Thymus (tissue), 11 donors: ENCODE results near the gene PACC1. TPM values are rescaled to one million over a fixed set of nuclear protein-coding genes. Genes with fewer than 3 reads are reported as not detected.
A peak's percentile ranks its signal among the peaks of the same experiment; 100 is the strongest.

Source experiments
- DNase-seq, 9 donors: peaks; one replicate each; pipeline ENCODE4 v3.0.0-alpha.2; 2013; ENCODE audit warnings: low spot score in 9 of 9, low read depth in 6 of 9, missing footprints in 1 of 9
- H3K27ac ChIP-seq, 2 donors: one replicate each; pipeline ENCODE4 v1.5.1; 2013; ENCODE audit warnings: control low read depth in 1 of 2, low read depth in 1 of 2, low read length in 1 of 2, mild to moderate bottlenecking in 1 of 2, moderate library complexity in 1 of 2
- H3K27me3 ChIP-seq, 2 donors: one replicate each; pipeline ENCODE4 v1.5.1; 2013; ENCODE audit warnings: low read length in 1 of 2; ENCODE audit not compliant: control insufficient read depth in 2 of 2, insufficient read depth in 1 of 2
- H3K36me3 ChIP-seq, 2 donors: one replicate each; pipeline ENCODE4 v1.5.1; 2013; ENCODE audit warnings: low read length in 1 of 2, mild to moderate bottlenecking in 1 of 2, moderate library complexity in 1 of 2; ENCODE audit not compliant: control insufficient read depth in 2 of 2, insufficient read depth in 2 of 2
- H3K4me1 ChIP-seq, 2 donors: one replicate each; pipeline ENCODE4 v1.5.1; 2013; ENCODE audit warnings: low read length in 2 of 2; ENCODE audit not compliant: control insufficient read depth in 2 of 2, insufficient read depth in 2 of 2
- H3K4me3 ChIP-seq, 2 donors: one replicate each; pipeline ENCODE4 v1.5.1; 2013; ENCODE audit warnings: low read length in 2 of 2, control low read depth in 1 of 2, mild to moderate bottlenecking in 1 of 2
- H3K9me3 ChIP-seq, 2 donors: one replicate each; pipeline ENCODE4 v1.5.1; 2013; ENCODE audit warnings: low read length in 1 of 2, mild to moderate bottlenecking in 1 of 2; ENCODE audit not compliant: control insufficient read depth in 2 of 2, insufficient read depth in 1 of 2
- WGBS: extraction: QIAGEN DNeasy Blood & Tissue Kit; methylation state at CpG from one replicate; pipeline ENCODE4 v1.1.7; 2013; 5-methylcytosine and 5-hydroxymethylcytosine counted together
- polyA plus RNA-seq: library from polyadenylated mRNA; stranded (reverse); fragments of 200-250 nt; gene quantifications from one replicate; pipeline ENCODE4 v1.2.3, GENCODE V29; 2013
- total RNA-seq: library from RNA; stranded (reverse); fragments of 120-200 nt; gene quantifications from one replicate; pipeline ENCODE4 v1.2.4, GENCODE V29; 2013
- donor health status: healthy.

Gene PACC1
- total and polyA plus RNA-seq, 2 donors, result 13.7 to 17.1 TPM

DNA sequence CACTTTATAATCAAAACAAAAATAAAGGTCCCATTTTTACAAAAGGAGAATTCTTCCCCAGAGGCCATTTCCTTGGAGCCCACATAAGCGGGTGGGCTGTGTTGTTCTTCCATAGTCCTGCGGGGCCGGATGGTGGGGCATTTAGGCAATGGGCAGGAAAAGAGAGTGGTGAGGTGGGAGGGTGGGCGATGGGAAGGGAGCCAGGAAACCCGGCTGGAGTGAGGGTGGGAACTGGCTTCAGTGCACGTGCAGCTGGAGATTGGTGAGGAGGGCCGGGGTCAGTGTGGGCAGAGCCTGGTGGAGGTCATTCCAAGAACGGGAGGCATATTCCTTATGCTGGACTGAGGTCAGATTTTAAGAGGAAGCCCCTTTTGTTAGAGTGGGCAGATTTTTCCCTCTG lies 31.6 kb upstream of the PACC1 start:
- no peak for DNase-seq
- WGBS, result 96% methylated on average over 8 of the region's 8 CpGs

DNA sequence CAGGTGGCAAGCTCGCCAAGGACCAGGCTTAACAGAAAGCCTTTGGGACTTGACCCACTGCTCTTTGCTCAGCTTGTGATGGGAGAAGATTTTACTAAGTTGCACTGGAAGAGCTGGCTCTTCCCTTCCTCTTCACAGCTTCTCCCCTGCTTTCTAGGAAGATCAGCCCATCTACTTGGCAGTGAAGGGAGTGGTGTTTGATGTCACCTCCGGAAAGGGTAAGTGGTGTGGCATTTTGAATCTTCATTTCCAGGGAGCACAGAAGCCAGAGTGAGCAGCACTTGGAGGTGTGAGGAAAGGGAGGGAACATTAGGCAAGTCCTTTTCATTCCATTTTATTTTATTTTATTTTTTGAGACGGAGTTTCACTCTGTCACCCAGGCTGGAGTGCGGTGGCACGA lies 27.7 kb upstream of the PACC1 start:
- no peak for DNase-seq
- H3K9me3 ChIP-seq, result no peaks in the 10 kb centered on the region
- H3K27me3 ChIP-seq, result no peaks in the 10 kb centered on the region
- 98% methylated on average over 5 of the region's 5 CpGs for WGBS
- peaks cover 6 to 13% of the 10 kb centered on the region in 2 donors for H3K36me3 ChIP-seq
- H3K27ac ChIP-seq, result no peak overlapping the region
- no peak overlapping the region for H3K4me3 ChIP-seq
- H3K4me1 ChIP-seq, result no peaks in the 10 kb centered on the region

More for the DNA sequence above, 31.6 kb upstream of the PACC1 start:
- Histone ChIP-seq H3K4me1 (no peaks in the 10 kb centered on the region), H3K4me3 (no peak overlapping the region), H3K27ac (no peak overlapping the region), H3K27me3 (no peaks in the 10 kb centered on the region), H3K9me3 (no peaks in the 10 kb centered on the region), H3K36me3 (peaks cover 6 to 16% of the 10 kb centered on the region in 2 donors)

DNA sequence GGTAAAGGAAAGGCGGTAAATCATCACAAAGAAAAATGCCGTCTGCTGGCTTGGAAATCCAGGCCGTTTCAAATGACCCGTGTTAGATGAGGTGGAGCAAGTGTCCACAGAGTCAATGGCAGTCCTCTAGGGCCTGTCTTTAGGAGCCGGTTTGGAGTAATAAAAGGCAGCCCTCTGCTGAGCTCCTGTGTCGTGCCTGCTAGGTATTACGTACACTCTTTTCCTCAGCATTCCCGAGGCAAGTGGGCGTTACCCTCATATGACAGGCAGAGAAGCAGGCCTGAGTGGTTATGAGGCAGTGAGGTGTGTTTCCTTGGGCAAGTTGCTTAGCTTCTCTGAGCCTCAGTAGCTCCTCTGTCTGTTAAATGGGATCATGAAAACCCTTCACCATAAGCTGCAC lies 25.7 kb upstream of the PACC1 start:
- no peak for DNase-seq
- no peak overlapping the region for H3K27ac ChIP-seq
- H3K27me3 ChIP-seq, result no peaks in the 10 kb centered on the region
- H3K36me3 ChIP-seq, result peaks cover 0 to 3% of the 10 kb centered on the region in 2 donors
- WGBS, result 95% methylated on average over 9 of the region's 9 CpGs
- H3K9me3 ChIP-seq, result no peaks in the 10 kb centered on the region
- H3K4me3 ChIP-seq, result no peak overlapping the region
- no peaks in the 10 kb centered on the region for H3K4me1 ChIP-seq

DNA sequence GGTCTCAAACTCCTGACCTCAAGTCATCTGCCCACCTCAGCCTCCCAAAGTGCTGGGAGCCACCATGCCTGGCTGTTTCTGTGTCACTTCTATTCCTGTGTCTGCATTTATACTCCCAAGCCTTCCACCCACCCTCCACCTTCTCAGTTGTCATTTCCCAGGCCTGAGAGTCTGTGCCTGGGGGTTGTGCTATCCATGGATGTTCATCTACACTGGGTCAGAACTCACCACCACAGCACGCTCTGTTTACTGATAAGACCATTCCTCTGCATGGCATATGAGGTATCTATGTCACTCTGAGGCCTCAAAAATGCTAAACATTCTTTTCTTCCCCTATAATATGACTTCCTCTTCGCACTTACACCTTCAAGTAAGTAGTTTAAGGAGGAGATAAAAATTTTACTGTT lies 24.1 kb upstream of the PACC1 start:
- Histone ChIP-seq H3K9me3 (no peaks in the 10 kb centered on the region), H3K27me3 (no peaks in the 10 kb centered on the region), H3K36me3 (no peaks in the 10 kb centered on the region), H3K27ac (no peak overlapping the region), H3K4me1 (peaks cover 2 to 5% of the 10 kb centered on the region in 2 donors), H3K4me3 (no peak overlapping the region)
- DNase-seq, result no peak
- WGBS, result over 99% methylated on average over 2 of the region's 2 CpGs

DNA sequence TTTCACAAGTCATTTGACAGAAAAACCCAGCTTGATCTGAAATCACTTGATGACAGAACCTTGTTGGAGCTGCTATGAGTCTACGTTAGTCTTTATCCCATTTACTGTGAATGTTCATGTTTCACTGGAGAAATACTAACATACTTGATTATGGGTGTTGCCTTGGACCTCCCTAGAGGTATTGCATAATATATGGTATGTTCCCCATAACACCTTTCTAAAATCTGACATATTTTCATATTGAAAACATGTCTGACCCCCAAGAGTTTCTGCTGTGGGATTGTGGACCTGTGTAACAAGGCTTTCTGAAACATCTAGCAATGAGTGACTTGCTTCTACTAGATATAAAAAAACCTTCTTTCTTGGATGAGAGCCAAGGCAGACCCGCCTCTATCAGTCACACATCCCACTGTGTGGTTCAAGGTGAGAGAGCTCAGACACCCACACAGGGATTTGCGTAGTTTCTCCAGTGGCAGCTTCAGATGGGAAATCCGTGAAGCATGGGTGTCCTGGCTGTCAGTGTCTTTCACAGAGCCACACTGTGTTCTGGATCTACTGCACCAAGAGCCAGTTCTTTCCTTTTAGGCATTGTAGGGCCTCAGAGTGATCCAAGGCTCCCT lies 22.6 kb upstream of the PACC1 start:
- Histone ChIP-seq H3K4me3 (no peak overlapping the region), H3K9me3 (no peaks in the 10 kb centered on the region), H3K4me1 (peaks cover 8 to 12% of the 10 kb centered on the region in 2 donors), H3K27ac (no peak overlapping the region), H3K27me3 (no peaks in the 10 kb centered on the region), H3K36me3 (no peaks in the 10 kb centered on the region)
- 91% methylated on average over 4 of the region's 4 CpGs for WGBS
- DNase-seq, result no peak

GRCh38 chr1:212434992-212435391 lies 20.3 kb upstream of the PACC1 start:
- 97% methylated on average over 4 of the region's 4 CpGs for WGBS
- Histone ChIP-seq H3K4me3 (no peak overlapping the region), H3K27ac (no peak overlapping the region), H3K27me3 (no peaks in the 10 kb centered on the region), H3K4me1 (peaks cover 8 to 18% of the 10 kb centered on the region in 2 donors), H3K9me3 (no peaks in the 10 kb centered on the region), H3K36me3 (no peaks in the 10 kb centered on the region)
- DNase-seq, result no peak

DNA sequence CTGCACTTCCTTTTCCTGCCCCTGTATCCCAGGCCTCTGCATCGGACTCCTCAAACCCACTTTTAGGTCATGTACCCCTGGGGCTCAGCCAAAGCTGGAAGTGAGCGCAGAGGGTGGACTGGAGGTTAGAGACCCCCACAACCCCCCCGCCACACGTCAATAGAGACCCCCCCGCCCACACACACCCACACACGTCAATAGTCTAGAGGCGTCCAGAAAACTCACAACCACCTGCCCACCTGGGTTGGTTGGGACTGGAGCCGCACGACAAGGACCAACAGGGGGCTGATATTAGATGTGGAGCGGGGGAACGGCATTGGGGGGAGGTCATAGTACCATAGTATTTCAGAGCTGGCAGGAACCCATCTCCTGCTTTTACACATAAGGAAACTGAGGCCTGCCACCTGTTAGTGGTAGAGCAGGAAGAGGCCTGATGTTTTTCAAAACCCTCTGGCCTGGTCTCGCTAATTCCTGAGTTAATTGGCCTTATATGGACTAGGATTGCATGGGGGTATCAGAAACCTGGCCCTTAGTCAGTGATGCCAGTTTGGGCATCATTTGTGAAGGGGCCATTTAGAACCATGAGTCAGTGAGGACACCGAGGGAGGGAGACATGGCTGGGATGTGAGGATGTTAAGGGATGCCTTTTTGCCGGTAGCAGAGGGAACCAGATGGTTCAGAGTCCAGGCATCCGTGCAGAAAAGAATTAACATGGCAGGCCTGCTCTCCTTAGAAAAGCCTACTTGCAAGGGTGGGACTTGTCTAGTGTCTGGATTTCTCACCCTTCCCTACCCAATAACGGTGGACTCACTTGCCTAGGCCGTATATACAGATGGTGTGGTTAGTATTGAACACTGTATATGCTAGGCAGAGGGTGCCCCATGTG lies 19.1 kb upstream of the PACC1 start:
- no peak overlapping the region for H3K27ac ChIP-seq
- H3K4me1 ChIP-seq, result peaks cover 8 to 18% of the 10 kb centered on the region in 2 donors
- 89% methylated on average over 17 of the region's 17 CpGs for WGBS
- no peaks in the 10 kb centered on the region for H3K9me3 ChIP-seq
- no peaks in the 10 kb centered on the region for H3K27me3 ChIP-seq
- no peak for DNase-seq
- H3K4me3 ChIP-seq, result peak overlapping the region; percentile 49 to 85
- no peaks in the 10 kb centered on the region for H3K36me3 ChIP-seq

DNA sequence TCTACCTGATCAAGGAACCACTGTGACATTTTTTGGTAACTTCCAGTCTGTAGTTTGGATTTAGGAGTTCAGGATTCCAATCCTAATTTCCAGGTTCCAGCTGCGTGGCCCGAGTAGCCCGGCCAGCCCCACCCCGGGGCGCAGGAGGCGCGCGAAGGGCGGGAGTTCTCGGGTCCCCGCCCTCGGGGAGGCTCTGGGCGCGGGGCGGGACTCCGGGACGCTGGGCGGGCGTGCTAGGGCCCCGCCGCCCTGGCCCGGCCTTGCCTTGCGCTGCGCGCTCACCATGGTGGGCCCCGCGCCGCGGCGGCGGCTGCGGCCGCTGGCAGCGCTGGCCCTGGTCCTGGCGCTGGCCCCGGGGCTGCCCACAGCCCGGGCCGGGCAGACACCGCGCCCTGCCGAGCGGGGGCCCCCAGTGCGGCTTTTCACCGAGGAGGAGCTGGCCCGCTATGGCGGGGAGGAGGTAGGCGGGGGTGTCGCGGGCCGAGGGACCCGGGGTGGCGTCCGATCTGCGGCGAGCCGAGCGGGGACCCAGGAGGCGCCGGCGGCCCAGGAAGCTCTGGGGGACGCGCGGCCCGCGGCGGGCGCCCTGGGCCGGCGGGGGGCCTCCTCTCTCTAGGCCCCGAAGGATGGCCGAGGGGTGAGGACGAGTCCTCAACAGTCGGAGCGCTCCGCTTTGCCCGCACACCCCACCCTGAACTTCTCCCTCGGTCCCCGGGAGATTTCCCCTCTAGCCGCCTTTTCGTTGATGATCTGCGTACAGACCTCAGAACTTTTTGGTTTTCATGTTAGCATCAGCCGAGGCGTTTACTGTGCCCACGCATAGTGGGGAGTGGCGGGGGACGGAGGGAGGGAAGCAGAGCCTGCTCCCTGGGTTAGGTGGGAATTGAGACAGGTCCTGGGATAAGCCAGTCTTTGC lies 18.2 kb upstream of the PACC1 start, which contains the start of gene NENF:
Gene NENF (plus strand): TSS at position 260 of the 916 bp plus-strand sequence. CDS start 24 bp downstream, at position 284.
- WGBS, result 3% methylated on average over 86 of the region's 86 CpGs
- H3K27me3 ChIP-seq, result no peaks in the 10 kb centered on the region
- peaks cover 8 to 18% of the 10 kb centered on the region in 2 donors for H3K4me1 ChIP-seq
- no peaks in the 10 kb centered on the region for H3K9me3 ChIP-seq
- no peaks in the 10 kb centered on the region for H3K36me3 ChIP-seq
- peak within 1 kb of the TSS; percentile 49 to 85 for H3K4me3 ChIP-seq
- peak in 7 of 9 donors; percentile 37 to 80 (median 61) for DNase-seq
- peak within 1 kb of the TSS in 1 of 2 donors; percentile 77 for H3K27ac ChIP-seq
